BLaER1 treated with 17β-estradiol and CSF1 and Interleukin-3, amounts not matched to agents 10 nM and 100 nM (cell line): ENCODE measurements around the gene QSOX2.

Source experiments
- H3K27ac ChIP-seq, 11 experiments: shearing (Covaris generic); formaldehyde crosslinking; 2 replicates each; pipeline ENCODE4 v1.8.1; 2022
- H3K27me3 ChIP-seq, 11 experiments: shearing (Covaris generic); formaldehyde crosslinking; 2 replicates each; pipeline ENCODE4 v1.8.1; 2022
- H3K36me3 ChIP-seq, 11 experiments: shearing (Covaris generic); formaldehyde crosslinking; 2 replicates each; pipeline ENCODE4 v1.8.1; 2022
- H3K4me1 ChIP-seq, 10 experiments: shearing (Covaris generic); formaldehyde crosslinking; 2 replicates each; pipeline ENCODE4 v1.8.1; 2022
- H3K4me2 ChIP-seq, 11 experiments: shearing (Covaris generic); formaldehyde crosslinking; 2 replicates each; pipeline ENCODE4 v1.8.1; 2022
- H3K4me3 ChIP-seq, 10 experiments: shearing (Covaris generic); formaldehyde crosslinking; 2 replicates each; pipeline ENCODE4 v1.8.1; 2022
- H3K9ac ChIP-seq, 11 experiments: shearing (Covaris generic); formaldehyde crosslinking; 2 replicates each; pipeline ENCODE4 v1.8.1; 2022
- H3K9me3 ChIP-seq, 11 experiments: shearing (Covaris generic); formaldehyde crosslinking; replicated peaks in 1 of 11; 2 replicates each; pipeline ENCODE4 v1.8.1; 2022
- H4K20me1 ChIP-seq, 11 experiments: shearing (Covaris generic); formaldehyde crosslinking; 2 replicates each; pipeline ENCODE4 v1.8.1; 2022
- Cebpa-rat ChIP-seq, 11 experiments: shearing (Covaris generic); IDR thresholded peaks; 2 replicates each; pipeline ENCODE4 v1.8.1; 2022

QSOX2 gene

DNA sequence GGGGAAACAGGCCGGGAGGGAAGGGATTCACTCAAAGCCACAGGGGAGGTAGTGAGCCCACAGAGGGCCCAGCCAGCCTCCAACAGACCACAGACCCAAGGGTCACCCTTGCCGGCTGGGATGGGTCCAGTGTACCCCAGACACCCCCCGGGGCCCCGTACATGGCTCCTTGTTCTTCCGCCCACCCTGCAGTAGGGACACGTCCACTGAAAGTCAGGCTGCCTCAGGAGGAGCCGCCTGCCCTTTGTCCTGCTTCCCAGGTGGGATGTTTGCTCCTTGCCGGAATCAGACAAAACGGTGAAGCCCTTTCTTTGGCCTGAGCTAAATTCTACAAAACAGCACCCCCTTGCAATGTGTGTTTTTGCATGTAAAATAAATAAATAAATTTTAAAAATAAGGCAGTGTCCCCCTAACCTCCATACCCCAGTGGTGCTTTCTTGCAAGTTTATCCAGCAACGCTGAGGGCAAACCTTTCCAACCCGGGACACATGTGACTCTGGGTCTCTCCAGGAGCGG lies 66.5 kb downstream of the QSOX2 start:
- H3K4me2 ChIP-seq = no peak overlapping the region; a peak in 1 of 22 replicates
- no peak overlapping the region for H3K9ac ChIP-seq
- TF ChIP-seq Cebpa-rat (IDR thresholded peaks at IDR 0.05) = no peak
- no peaks in the 10 kb centered on the region for H3K36me3 ChIP-seq
- H3K4me3 ChIP-seq = no peak overlapping the region
- H3K27me3 ChIP-seq = peaks cover 0 to 13% (median 0%) of the 10 kb centered on the region in 11 experiments; a peak in 8 of 22 replicates
- H3K27ac ChIP-seq = no peak overlapping the region
- H3K9me3 ChIP-seq = no peaks in the 10 kb centered on the region
- peaks cover 0 to 6% (median 0%) of the 10 kb centered on the region in 10 experiments; a peak in 2 of 20 replicates for H3K4me1 ChIP-seq
- H4K20me1 ChIP-seq = peaks cover 0 to 43% (median 0%) of the 10 kb centered on the region in 11 experiments; a peak in 4 of 22 replicates

DNA sequence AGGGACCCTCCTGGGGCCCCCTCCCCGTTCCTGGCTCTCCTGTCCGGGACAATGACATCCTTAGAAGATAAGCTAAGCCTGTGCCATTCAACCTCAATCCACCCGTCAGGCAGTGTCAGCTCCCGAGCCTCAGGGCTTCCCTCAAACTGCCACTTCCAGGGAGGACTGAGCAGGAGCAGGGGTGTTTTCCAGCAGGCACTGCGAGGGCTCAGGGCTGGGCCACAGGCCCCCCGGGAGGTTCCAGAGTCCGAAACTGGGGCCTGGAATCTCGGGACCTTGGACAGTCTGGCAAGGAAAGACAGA lies 66.9 kb downstream of the QSOX2 start:
- Histone ChIP-seq H3K4me2 (no peak overlapping the region; a peak in 1 of 22 replicates), H3K27ac (no peak overlapping the region), H4K20me1 (peaks cover 0 to 43% (median 0%) of the 10 kb centered on the region in 11 experiments; a peak in 4 of 22 replicates), H3K9ac (no peak overlapping the region), H3K4me1 (peaks cover 0 to 7% (median under 1%) of the 10 kb centered on the region in 10 experiments; a peak in 5 of 20 replicates), H3K9me3 (no peaks in the 10 kb centered on the region), H3K36me3 (no peaks in the 10 kb centered on the region), H3K4me3 (no peak overlapping the region), H3K27me3 (peaks cover 0 to 13% (median 0%) of the 10 kb centered on the region in 11 experiments; a peak in 8 of 22 replicates)
- no peak for TF ChIP-seq Cebpa-rat (IDR thresholded peaks at IDR 0.05)

DNA sequence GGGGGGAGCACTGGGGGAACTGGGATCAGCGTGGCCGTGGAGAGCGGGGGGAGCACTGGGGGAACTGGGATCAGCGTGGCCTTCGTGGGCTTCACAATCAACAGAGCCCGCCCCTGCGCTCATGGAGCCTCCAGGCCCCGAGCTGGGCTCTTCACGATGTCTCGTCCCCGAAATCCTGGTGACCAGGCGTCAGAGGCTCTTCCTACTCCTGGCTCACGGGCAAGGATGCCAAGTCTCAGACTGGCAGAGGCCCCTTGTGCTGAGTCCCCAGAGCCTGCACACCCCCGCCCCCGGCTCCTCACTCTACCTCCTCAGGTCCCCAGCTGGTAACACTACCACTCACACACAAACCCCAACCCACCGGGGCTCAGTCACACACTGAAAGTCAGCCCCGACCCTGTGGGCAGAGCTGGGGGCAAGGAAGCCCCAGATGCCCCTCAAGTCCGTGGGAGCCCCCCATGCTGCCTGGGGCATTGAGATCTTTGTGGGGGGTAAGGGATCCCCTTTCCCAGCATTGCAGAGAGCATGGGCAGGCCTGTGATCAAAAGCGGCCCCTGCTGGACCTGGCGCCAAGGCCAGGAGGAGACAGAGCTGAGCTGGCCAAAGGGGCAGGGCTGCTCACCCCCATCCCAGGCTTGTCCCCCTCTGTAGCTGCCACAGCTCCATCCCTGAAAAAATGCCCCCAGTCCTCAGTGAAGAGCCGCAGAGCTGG lies 67.4 kb downstream of the QSOX2 start:
- H3K4me3 ChIP-seq = no peak overlapping the region
- no peak for TF ChIP-seq Cebpa-rat (IDR thresholded peaks at IDR 0.05)
- H3K9ac ChIP-seq = no peak overlapping the region
- H4K20me1 ChIP-seq = peaks cover 0 to 40% (median 0%) of the 10 kb centered on the region in 11 experiments; a peak in 4 of 22 replicates
- H3K36me3 ChIP-seq = no peaks in the 10 kb centered on the region
- H3K27ac ChIP-seq = no peak overlapping the region
- H3K27me3 ChIP-seq = peaks cover 0 to 13% (median 0%) of the 10 kb centered on the region in 11 experiments; a peak in 8 of 22 replicates
- peaks cover 0 to 12% (median 5%) of the 10 kb centered on the region in 10 experiments; a peak in 8 of 20 replicates for H3K4me1 ChIP-seq
- H3K9me3 ChIP-seq = no peaks in the 10 kb centered on the region
- H3K4me2 ChIP-seq = no peak overlapping the region; a peak in 1 of 22 replicates

DNA sequence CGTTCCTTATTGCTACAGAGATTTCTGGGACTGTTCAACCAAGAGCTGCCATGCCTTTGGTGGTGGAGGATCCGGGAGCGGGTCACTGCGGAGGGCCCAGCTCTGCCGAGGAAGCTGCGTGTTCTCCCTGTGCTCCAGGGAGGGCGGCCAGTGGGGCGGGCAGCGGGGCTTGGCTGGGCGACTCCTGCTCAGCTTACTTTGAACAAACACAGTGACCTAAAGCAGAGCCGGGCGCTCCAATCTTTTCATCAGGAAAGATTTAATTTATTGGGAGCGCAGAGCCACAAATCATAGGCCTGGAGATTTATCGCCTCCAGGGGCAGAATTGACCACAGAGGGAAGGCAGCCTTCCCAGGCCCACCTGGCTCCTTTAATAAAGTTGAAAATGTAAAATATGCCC lies 68.4 kb downstream of the QSOX2 start:
- Histone ChIP-seq H3K27me3 (peaks cover 0 to 13% (median 0%) of the 10 kb centered on the region in 11 experiments; a peak in 8 of 22 replicates), H4K20me1 (peaks cover 0 to 40% (median 0%) of the 10 kb centered on the region in 11 experiments; a peak in 4 of 22 replicates), H3K36me3 (no peaks in the 10 kb centered on the region), H3K4me3 (no peak overlapping the region), H3K4me2 (no peak overlapping the region), H3K4me1 (peaks cover 0 to 21% (median 8%) of the 10 kb centered on the region in 10 experiments; a peak in 8 of 20 replicates), H3K9me3 (no peaks in the 10 kb centered on the region), H3K27ac (no peak overlapping the region), H3K9ac (no peak overlapping the region)
- TF ChIP-seq Cebpa-rat (IDR thresholded peaks at IDR 0.05) = no peak

DNA sequence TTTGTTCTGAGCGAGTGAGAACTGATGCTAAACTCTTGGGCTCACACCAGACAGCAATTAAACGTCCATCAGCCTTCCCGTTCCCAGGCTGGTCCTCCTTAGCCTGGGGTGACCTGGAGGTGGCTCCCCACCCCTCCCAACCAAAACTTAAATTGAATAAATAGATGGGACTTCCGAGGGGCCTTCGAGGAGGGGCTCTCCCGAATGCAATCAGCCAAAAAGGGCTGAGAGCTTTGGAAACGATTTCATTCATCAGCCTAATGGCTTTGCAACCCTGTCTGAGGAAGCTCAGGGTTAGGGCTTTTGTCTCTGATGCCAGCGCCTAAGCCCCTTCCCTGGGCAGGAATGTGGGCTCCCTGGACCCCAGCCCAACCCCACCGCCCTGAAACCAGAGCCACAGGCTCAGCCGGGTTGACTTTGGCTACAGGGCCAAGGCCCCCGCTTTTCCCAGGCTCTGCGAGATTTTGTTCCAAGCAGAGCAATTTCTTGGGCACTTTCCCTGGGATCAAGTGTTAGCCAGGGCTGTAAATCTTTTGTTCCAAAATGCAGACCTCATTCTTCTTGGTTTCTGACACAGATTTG lies 69.9 kb downstream of the QSOX2 start:
- H3K27me3 ChIP-seq = peaks cover 0 to 13% (median 0%) of the 10 kb centered on the region in 11 experiments; a peak in 8 of 22 replicates
- H3K4me3 ChIP-seq = no peak overlapping the region
- H3K4me2 ChIP-seq = no peak overlapping the region
- H3K9me3 ChIP-seq = no peaks in the 10 kb centered on the region
- TF ChIP-seq Cebpa-rat (IDR thresholded peaks at IDR 0.05) = no peak
- H3K36me3 ChIP-seq = no peaks in the 10 kb centered on the region
- no peak overlapping the region for H3K9ac ChIP-seq
- H4K20me1 ChIP-seq = peaks cover 0 to 41% (median 0%) of the 10 kb centered on the region in 11 experiments; a peak in 4 of 22 replicates
- H3K4me1 ChIP-seq = peaks cover 0 to 25% (median 9%) of the 10 kb centered on the region in 10 experiments; a peak in 9 of 20 replicates
- H3K27ac ChIP-seq = no peak overlapping the region

DNA sequence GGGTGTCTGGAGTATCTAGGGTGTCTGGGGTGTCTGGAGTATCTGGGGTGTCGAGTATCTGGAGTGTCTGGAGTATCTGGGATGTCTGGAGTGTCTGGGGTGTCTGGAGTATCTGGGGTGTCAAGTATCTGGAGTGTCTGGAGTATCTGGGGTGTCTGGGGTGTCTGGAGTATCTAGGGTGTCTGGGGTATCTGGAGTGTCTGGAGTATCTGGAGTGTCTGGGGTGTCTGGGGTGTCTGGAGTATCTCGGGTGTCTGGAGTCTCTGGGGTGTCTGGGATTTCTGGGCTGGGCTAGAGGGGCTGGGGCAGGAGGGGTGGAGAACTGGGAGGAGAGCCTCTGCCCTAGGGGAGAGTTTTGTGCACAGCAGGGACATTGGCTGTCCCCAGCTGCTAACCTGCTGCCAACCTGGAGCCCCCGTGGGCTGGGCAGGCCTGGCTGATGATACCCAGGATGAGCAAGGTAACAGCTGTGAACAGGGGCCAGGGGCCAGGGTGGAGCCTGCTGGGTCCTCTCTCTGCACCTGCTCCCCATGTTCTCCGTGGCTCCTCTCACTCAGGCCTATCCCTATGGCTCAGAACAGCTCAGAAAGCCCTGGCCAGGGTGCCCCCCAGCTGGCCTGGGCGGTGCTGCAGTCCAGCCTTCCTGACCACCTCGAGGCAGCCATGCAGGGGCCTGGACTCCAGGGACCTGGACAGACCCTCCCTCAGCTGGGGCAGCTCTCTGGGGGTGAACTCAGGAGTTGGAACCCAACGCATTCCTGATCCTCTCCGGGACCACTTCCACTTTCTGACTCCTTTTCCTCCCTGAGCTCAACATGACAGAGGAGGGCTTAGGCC lies 70.6 kb downstream of the QSOX2 start:
- Histone ChIP-seq H3K27me3 (peaks cover 0 to 13% (median 0%) of the 10 kb centered on the region in 11 experiments; a peak in 8 of 22 replicates), H3K4me2 (no peak overlapping the region), H4K20me1 (peaks cover 0 to 41% (median 0%) of the 10 kb centered on the region in 11 experiments; a peak in 5 of 22 replicates), H3K27ac (no peak overlapping the region), H3K4me3 (no peak overlapping the region), H3K36me3 (no peaks in the 10 kb centered on the region), H3K4me1 (peaks cover 0 to 32% (median 14%) of the 10 kb centered on the region in 10 experiments; a peak in 9 of 20 replicates), H3K9ac (no peak overlapping the region), H3K9me3 (no peaks in the 10 kb centered on the region)
- no peak for TF ChIP-seq Cebpa-rat (IDR thresholded peaks at IDR 0.05)

DNA sequence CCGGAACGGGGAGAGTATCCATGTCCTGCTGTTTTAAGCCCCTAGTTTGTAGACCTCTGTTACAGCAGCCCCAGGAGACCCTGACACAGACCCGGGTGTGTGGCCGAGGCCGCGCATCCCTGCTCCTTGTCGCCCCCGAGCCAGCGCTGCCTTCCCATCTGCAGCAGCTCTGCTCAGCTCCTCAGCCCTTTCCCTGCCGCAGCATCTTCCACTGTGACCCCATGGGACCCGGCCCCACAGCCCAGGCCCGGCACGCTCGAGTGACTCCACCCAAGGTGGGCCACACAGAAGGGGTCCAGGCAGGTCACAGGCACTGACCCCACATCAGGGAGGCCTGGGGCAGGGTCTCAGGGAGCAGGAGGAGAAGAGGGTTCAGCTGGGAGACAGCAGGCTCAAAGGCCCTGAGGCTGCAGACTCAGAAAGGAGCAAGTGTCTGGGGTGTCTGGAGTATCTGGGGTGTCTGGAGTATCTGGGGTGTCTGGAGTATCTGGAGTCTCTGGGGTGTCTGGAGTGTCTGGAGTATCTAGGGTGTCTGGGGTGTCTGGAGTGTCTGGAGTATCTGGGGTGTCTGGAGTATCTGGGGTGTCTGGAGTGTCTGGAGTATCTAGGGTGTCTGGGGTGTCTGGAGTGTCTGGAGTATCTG lies 71.8 kb downstream of the QSOX2 start:
- Histone ChIP-seq H3K9ac (no peak overlapping the region), H3K9me3 (no peaks in the 10 kb centered on the region), H3K27ac (no peak overlapping the region), H3K4me2 (peak overlapping the region in 6 of 11 experiments; percentile 11 to 38 (median 34); a peak in 9 of 22 replicates), H3K27me3 (peaks cover 0 to 8% (median 0%) of the 10 kb centered on the region in 11 experiments; a peak in 8 of 22 replicates), H3K4me3 (no peak overlapping the region), H4K20me1 (peaks cover 0 to 38% (median 0%) of the 10 kb centered on the region in 11 experiments; a peak in 5 of 22 replicates), H3K36me3 (no peaks in the 10 kb centered on the region), H3K4me1 (peaks cover 0 to 34% (median 14%) of the 10 kb centered on the region in 10 experiments; a peak in 9 of 20 replicates)
- TF ChIP-seq Cebpa-rat (IDR thresholded peaks at IDR 0.05) = no peak

DNA sequence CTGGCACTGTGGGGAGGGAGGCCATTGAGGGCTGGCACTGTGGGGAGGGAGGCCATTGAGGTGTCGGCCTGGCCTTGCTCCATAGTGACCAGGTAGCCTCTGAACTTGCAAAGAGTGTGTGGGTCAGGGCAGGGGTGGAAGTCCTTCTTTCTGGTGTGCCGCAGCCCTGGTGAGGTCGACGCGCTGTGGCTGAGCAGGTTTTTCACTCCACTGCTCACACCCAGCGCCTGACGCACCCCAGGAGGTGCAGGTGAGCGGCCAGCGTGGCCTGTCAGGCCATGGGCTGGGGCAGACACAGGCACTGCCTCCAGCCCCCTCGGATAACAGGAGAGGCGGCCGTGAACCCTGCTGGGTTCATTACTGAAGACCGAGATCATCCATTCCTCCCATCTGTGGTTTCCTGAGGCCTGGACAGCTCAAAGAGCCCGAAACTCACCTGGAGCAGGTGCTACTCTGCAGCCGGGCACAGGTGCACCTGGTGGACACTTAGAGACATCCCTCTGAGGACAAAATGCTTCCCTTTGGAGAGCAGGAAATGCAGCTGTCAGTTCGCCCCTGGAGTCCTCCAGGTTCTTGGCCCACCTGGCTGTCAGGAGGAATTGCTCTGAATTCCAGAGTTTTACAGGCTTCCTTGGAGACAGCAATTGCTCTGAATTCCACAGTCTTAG lies 73.1 kb downstream of the QSOX2 start:
- Histone ChIP-seq H3K9me3 (no peaks in the 10 kb centered on the region), H3K9ac (no peak overlapping the region), H3K27ac (no peak overlapping the region), H4K20me1 (peaks cover 0 to 33% (median 0%) of the 10 kb centered on the region in 11 experiments; a peak in 4 of 22 replicates), H3K4me3 (no peak overlapping the region), H3K4me1 (peaks cover 0 to 34% (median 14%) of the 10 kb centered on the region in 10 experiments; a peak in 9 of 20 replicates), H3K36me3 (no peaks in the 10 kb centered on the region), H3K4me2 (peak overlapping the region in 5 of 11 experiments; percentile 11 to 38 (median 36); a peak in 5 of 22 replicates), H3K27me3 (no peaks in the 10 kb centered on the region)
- TF ChIP-seq Cebpa-rat (IDR thresholded peaks at IDR 0.05) = no peak
